HepG2 (cell line): Measurements from ENCODE around the gene CTSO. TPM values are rescaled to one million over a fixed set of nuclear protein-coding genes. Genes with fewer than 3 reads are reported as not detected.

Source experiments
- ATAC-seq: fragments of 200-7000 bp; cut with Tn5 transposase; 3 replicates; pipeline ENCODE4 v1.9.1; 2020; ENCODE audit warnings: mild to moderate bottlenecking, moderate library complexity
- BruUV-seq: library from RNA; stranded (reverse); fragments of 400-500 nt; replicated peaks from 2 replicates; lab custom pipeline; 2021; lab: Mats Ljungman, UMichigan
- CTCF ChIA-PET: fragments of 300-600 bp; formaldehyde crosslinking; extraction: SDS; loops from one replicate; lab custom pipeline; 2021; ENCODE audit warnings: low total read pairs, inconsistent platforms, low intra/inter-chr PET ratio; lab: Yijun Ruan, JAX
- POLR2A ChIA-PET: fragments of 350-600 bp; sonication (Branson Sonifier 250); formaldehyde crosslinking; loops from one replicate; lab custom pipeline; 2020; ENCODE audit warnings: antibody characterized with exemption, inconsistent platforms; lab: Yijun Ruan, JAX
- DNase-seq: peaks from one replicate; pipeline ENCODE4 v3.0.0-alpha.2; 2015; ENCODE audit warnings: low spot score
- FAIRE-seq: peaks from 3 replicates; lab custom pipeline; 2011; peaks lifted over from hg19 to GRCh38; lab: Jason Lieb, UNC
- H2AFZ ChIP-seq: one replicate; pipeline ENCODE4 v1.6.1; 2011; ENCODE audit warnings: low read length, inconsistent platforms
- H3K27ac ChIP-seq: fragments of 300-600 bp; 3 replicates; pipeline ENCODE4 v1.8.0; 2011; ENCODE audit warnings: mixed run types, mild to moderate bottlenecking, mixed read lengths, low read length, inconsistent platforms; ENCODE audit not compliant: insufficient read depth; ENCODE audit errors: extremely low read length
- H3K27me3 ChIP-seq, 2 experiments: fragments of 200-600 bp in 1 of 2; 2 replicates in 1 of 2; 3 replicates in 1 of 2; pipeline versions ENCODE4 v1.6.0 to v1.8.0; 2011; ENCODE audit warnings: low read length in 2 of 2, mild to moderate bottlenecking in 2 of 2, moderate library complexity in 2 of 2, inconsistent platforms in 1 of 2; ENCODE audit not compliant: insufficient read depth in 2 of 2, control insufficient read depth in 1 of 2
- H3K36me3 ChIP-seq, 2 experiments: fragments of 200-600 bp in 1 of 2; replicated peaks in 1 of 2; 2 replicates in 1 of 2; 3 replicates in 1 of 2; pipeline versions ENCODE4 v1.5.1 to v1.8.0; 2011; ENCODE audit warnings: low read length in 2 of 2, inconsistent platforms in 1 of 2; ENCODE audit not compliant: insufficient read depth in 2 of 2, control insufficient read depth in 1 of 2
- H3K4me1 ChIP-seq: 2 replicates; pipeline ENCODE4 v1.5.1; 2012; ENCODE audit warnings: low read length, inconsistent platforms; ENCODE audit not compliant: insufficient read depth
- H3K4me2 ChIP-seq: 2 replicates; pipeline ENCODE4 v1.6.0; 2011; ENCODE audit warnings: low read depth, low read length, inconsistent platforms
- H3K4me3 ChIP-seq, 3 experiments: fragments of 200-600 bp in 1 of 3; sonication (generic), shearing (Covaris generic) in 1 of 3; replicated peaks in 1 of 3; 2 replicates each; pipeline ENCODE4 v1.5.1; 2011 to 2016; ENCODE audit warnings: low read length in 3 of 3, inconsistent platforms in 2 of 3, low read depth in 2 of 3, mild to moderate bottlenecking in 2 of 3, control low read depth in 1 of 3, mixed read lengths in 1 of 3; ENCODE audit not compliant: insufficient read depth in 1 of 3
- H3K79me2 ChIP-seq: one replicate; pipeline ENCODE4 v1.6.1; 2011; ENCODE audit warnings: low read length, inconsistent platforms; ENCODE audit not compliant: insufficient read depth
- H3K9ac ChIP-seq: 2 replicates; pipeline ENCODE4 v1.6.0; 2011; ENCODE audit warnings: mild to moderate bottlenecking, low read depth, low read length, inconsistent platforms; ENCODE audit not compliant: insufficient read depth
- H3K9me3 ChIP-seq: 2 replicates; pipeline ENCODE4 v1.5.1; 2012; ENCODE audit warnings: mild to moderate bottlenecking, low read length
- H4K20me1 ChIP-seq: 2 replicates; pipeline ENCODE4 v1.6.0; 2011; ENCODE audit warnings: inconsistent platforms, mild to moderate bottlenecking, low read length, moderate library complexity; ENCODE audit not compliant: insufficient read depth
- FOXA1 ChIP-seq, 2 experiments: fragments of 450-650 bp in 1 of 2; sonication (generic) in 1 of 2; formaldehyde crosslinking in 1 of 2; IDR thresholded peaks; 2 replicates each; pipeline versions ENCODE4 v1.4.0 to v1.6.1; 2016 to 2020; ENCODE audit warnings: missing genetic modification reagents in 1 of 2
- GABPA ChIP-seq, 2 experiments: IDR thresholded peaks; 2 replicates each; pipeline ENCODE4 v1.6.1; 2011 to 2016; ENCODE audit warnings: low read depth in 2 of 2, low read length in 1 of 2, missing biosample characterization in 1 of 2, missing genetic modification characterization in 1 of 2
- HDAC1 ChIP-seq: sonication (generic); formaldehyde crosslinking; IDR thresholded peaks from 2 replicates; pipeline ENCODE4 v1.5.1; 2020; ENCODE audit warnings: mild to moderate bottlenecking, missing genetic modification reagents
- SSRP1 ChIP-seq: IDR thresholded peaks from 2 replicates; pipeline ENCODE4 v1.6.1; 2016; ENCODE audit warnings: control low read depth
- SUZ12 ChIP-seq: fragments of 150-350 bp; IDR thresholded peaks from 2 replicates; pipeline ENCODE4 v1.6.1; 2014; ENCODE audit warnings: low read depth, low read length
- TARDBP ChIP-seq: sonication (generic); formaldehyde crosslinking; IDR thresholded peaks from 2 replicates; pipeline ENCODE4 v1.8.0; 2022; ENCODE audit warnings: mild to moderate bottlenecking, missing genetic modification reagents
- TP53 ChIP-seq: sonication (generic); formaldehyde crosslinking; conservative IDR thresholded peaks from 2 replicates; pipeline ENCODE4 v1.4.0; 2020; ENCODE audit warnings: missing genetic modification reagents
- ZNF20 ChIP-seq: sonication (generic); formaldehyde crosslinking; IDR thresholded peaks from 2 replicates; pipeline ENCODE4 v1.4.0; 2020; ENCODE audit warnings: mild to moderate bottlenecking, moderate library complexity, missing genetic modification reagents
- ZNF274 ChIP-seq: sonication (generic); formaldehyde crosslinking; IDR thresholded peaks from 2 replicates; pipeline ENCODE4 v1.5.1; 2020; ENCODE audit warnings: mild to moderate bottlenecking, missing genetic modification reagents
- ZNF552 ChIP-seq: sonication (generic); formaldehyde crosslinking; IDR thresholded peaks from 2 replicates; pipeline ENCODE4 v1.9.0; 2022; ENCODE audit warnings: missing genetic modification reagents, mild to moderate bottlenecking, borderline replicate concordance
- ZNF878 ChIP-seq: sonication (generic); formaldehyde crosslinking; IDR thresholded peaks from 2 replicates; pipeline ENCODE4 v1.8.1; 2023; ENCODE audit warnings: mild to moderate bottlenecking, missing genetic modification reagents, moderate library complexity
- WGBS: methylation state at CpG from one replicate; pipeline ENCODE4 v1.1.6; 2017; ENCODE audit warnings: low lambda C conversion rate; 5-methylcytosine and 5-hydroxymethylcytosine counted together
- in situ Hi-C: cut with HindIII; loops from 2 replicates; pipeline ENCODE4 v1.10.0; 2017; ENCODE audit warnings: low pct_unique_long_range_greater_than_20kb; ENCODE audit not compliant: extremely low pct_ligation_motif_present
- intact Hi-C: fragments of 100-400 bp; cut with micrococcal nuclease; formaldehyde crosslinking; loops from one replicate; pipeline ENCODE4 v1.10.0; 2022; ENCODE audit not compliant: unreplicated experiment
- polyA plus RNA-seq, 8 experiments: library from polyadenylated mRNA; depleted of rRNA in 3 of 8; stranded (reverse) in 7 of 8; unstranded in 1 of 8; fragments of >200 nt; fragmentation: Illumina TruSeq in 4 of 8; extraction: Trizol in 4 of 8; gene quantifications; 2 replicates each; pipeline versions ENCODE4 v1.2.1 to v1.2.3, GENCODE V29; 2011 to 2016; ENCODE audit warnings: low read depth in 4 of 8, missing spikeins in 1 of 8, mixed read lengths in 1 of 8; ENCODE audit not compliant: insufficient read depth in 1 of 8
- total RNA-seq, 5 experiments: library from RNA; depleted of rRNA; stranded (reverse); fragments of >200 nt; fragmentation: Illumina TruSeq; extraction: Trizol; gene quantifications; 2 replicates each; pipeline ENCODE4 v1.2.3, GENCODE V29; 2016; ENCODE audit warnings: low read depth in 1 of 5
- TF ChIP-seq, protein P1 (sequence below): sonication (generic); formaldehyde crosslinking; IDR thresholded peaks from 2 replicates; pipeline ENCODE4 v1.4.0; 2020; ENCODE audit warnings: mild to moderate bottlenecking, missing genetic modification reagents
- TF ChIP-seq, protein P2 (sequence below): sonication (generic); formaldehyde crosslinking; IDR thresholded peaks from 2 replicates; pipeline ENCODE4 v1.4.0; 2020; ENCODE audit warnings: missing genetic modification reagents
- TF ChIP-seq, protein P3 (sequence below): sonication (generic); formaldehyde crosslinking; IDR thresholded peaks from 2 replicates; pipeline ENCODE4 v1.4.0; 2020; ENCODE audit warnings: missing genetic modification reagents

Gene CTSO
- total and polyA plus RNA-seq, 2 of the 13 experiments (the other 11 are each of a cell fraction or from before 2014, with no cell fraction given) = 0.07 to 0.17 TPM

DNA sequence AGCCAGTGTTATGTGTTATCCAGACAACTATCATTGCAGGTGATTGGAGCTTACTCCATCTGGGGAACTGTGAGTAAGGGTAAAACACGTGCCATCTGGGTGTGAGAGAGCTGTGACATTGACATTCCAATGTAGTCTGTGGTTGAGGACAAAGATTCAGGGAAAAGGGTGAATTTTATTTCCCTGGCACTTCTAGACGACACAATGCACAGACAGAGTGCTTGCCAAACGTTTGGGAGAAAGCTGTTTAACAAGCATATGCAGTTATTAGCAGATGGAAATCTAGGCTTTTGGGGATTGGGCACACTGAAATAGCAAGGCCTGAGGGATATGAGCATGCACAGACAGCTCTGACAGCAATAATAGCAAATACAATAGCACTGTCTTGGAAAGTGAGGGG lies 21.3 kb upstream of the CTSO start:
- ATAC-seq (no peak), DNase-seq (no peak), FAIRE-seq (no peak)
- Histone ChIP-seq H4K20me1 (no peaks in the 10 kb centered on the region), H3K4me2 (no peak overlapping the region), H3K36me3 (no peaks in the 10 kb centered on the region), H3K9me3 (no peaks in the 10 kb centered on the region), H3K79me2 (no peaks in the 10 kb centered on the region), H2AFZ (no peak overlapping the region), H3K9ac (no peak overlapping the region), H3K27ac (no peak overlapping the region), H3K27me3 (no peaks in the 10 kb centered on the region), H3K4me3 (no peak overlapping the region), H3K4me1 (no peaks in the 10 kb centered on the region)
- ChIA-PET POLR2A (no interaction called here), CTCF (no interaction called here)
- intact Hi-C loops = no loop called here
- 0% methylated on average over 3 of the region's 3 CpGs for WGBS
- in situ Hi-C loops = no loop called here
- BruUV-seq = no TSS peak
- TF ChIP-seq TP53 (CRISPR knock-in tag) (no peak), SSRP1 (CRISPR knock-in tag) (no peak), SUZ12 (no peak), HDAC1 (CRISPR knock-in tag) (no peak), ZNF552 (no peak), ZNF878 (CRISPR knock-in tag) (no peak), TARDBP (CRISPR knock-in tag) (no peak), FOXA1 (IDR thresholded peaks at IDR 0.05) (no peak), FOXA1 (CRISPR knock-in tag; IDR thresholded peaks at IDR 0.05) (no peak), ZNF20 (CRISPR knock-in tag) (no peak), GABPA (IDR thresholded peaks at IDR 0.05; ENCODE audit: low read depth, low read length) (no peak), GABPA (CRISPR knock-in tag; IDR thresholded peaks at IDR 0.05; ENCODE audit: low read depth) (no peak), ZNF274 (CRISPR knock-in tag) (no peak)
- TF ChIP-seq, protein P1, sequence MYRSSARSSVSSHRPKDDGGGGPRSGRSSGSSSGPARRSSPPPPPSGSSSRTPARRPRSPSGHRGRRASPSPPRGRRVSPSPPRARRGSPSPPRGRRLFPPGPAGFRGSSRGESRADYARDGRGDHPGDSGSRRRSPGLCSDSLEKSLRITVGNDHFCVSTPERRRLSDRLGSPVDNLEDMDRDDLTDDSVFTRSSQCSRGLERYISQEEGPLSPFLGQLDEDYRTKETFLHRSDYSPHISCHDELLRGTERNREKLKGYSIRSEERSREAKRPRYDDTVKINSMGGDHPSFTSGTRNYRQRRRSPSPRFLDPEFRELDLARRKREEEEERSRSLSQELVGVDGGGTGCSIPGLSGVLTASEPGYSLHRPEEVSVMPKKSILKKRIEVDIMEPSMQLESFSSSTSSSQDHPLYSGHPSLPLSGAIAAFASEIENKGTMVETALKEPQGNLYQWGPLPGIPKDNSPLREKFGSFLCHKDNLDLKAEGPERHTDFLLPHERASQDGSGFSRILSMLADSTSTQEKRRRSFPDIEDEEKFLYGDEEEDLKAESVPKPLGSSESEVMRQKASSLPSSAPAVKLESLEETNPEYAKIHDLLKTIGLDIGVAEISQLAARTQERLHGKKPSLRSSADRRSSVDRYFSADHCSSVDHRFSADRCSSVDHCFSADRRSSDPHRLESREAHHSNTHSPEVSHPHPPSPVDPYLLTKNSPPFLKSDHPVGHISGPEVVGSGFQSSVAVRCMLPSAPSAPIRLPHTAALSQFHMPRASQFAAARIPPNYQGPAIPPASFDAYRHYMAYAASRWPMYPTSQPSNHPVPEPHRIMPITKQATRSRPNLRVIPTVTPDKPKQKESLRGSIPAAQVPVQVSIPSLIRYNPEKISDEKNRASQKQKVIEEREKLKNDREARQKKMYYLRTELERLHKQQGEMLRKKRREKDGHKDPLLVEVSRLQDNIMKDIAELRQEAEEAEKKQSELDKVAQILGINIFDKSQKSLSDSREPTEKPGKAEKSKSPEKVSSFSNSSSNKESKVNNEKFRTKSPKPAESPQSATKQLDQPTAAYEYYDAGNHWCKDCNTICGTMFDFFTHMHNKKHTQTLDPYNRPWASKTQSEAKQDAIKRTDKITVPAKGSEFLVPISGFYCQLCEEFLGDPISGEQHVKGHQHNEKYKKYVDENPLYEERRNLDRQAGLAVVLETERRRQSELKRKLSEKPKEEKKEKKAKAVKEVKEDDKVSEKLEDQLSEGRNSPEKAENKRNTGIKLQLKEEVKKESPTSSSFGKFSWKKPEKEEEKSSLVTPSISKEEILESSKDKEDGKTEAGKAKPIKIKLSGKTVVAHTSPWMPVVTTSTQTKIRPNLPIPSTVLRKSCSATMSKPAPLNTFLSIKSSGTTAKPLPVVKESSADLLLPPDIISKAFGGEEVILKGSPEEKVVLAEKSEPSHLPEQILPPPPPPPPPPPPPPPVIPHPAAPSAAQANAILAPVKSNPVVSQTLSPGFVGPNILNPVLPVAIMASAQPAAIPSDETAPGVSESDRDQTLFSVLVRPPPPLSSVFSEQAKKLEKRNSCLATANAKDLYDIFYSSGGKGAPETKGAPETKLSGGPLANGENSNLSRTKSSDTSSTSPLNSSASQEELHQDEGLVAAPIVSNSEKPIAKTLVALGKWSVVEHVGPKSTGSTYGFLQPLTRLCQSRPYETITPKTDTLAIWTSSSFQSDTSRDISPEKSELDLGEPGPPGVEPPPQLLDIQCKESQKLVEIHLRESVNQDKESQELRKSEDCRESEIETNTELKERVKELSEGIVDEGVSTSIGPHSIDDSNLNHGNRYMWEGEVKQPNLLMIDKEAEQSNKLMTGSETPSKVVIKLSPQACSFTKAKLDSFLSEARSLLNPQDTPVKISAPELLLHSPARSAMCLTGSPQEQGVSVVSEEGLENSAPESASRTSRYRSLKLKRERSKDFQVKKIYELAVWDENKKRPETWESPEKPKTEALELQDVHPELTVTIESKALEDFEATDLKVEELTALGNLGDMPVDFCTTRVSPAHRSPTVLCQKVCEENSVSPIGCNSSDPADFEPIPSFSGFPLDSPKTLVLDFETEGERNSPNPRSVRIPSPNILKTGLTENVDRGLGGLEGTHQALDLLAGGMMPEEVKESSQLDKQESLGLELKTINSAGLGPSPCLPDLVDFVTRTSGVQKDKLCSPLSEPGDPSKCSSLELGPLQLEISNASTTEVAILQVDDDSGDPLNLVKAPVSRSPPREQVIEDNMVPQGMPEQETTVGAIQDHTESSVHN (CRISPR knock-in tag) = no peak
- TF ChIP-seq, protein P2, sequence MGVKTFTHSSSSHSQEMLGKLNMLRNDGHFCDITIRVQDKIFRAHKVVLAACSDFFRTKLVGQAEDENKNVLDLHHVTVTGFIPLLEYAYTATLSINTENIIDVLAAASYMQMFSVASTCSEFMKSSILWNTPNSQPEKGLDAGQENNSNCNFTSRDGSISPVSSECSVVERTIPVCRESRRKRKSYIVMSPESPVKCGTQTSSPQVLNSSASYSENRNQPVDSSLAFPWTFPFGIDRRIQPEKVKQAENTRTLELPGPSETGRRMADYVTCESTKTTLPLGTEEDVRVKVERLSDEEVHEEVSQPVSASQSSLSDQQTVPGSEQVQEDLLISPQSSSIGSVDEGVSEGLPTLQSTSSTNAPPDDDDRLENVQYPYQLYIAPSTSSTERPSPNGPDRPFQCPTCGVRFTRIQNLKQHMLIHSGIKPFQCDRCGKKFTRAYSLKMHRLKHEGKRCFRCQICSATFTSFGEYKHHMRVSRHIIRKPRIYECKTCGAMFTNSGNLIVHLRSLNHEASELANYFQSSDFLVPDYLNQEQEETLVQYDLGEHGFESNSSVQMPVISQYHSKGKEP (CRISPR knock-in tag) = no peak
- TF ChIP-seq, protein P3, sequence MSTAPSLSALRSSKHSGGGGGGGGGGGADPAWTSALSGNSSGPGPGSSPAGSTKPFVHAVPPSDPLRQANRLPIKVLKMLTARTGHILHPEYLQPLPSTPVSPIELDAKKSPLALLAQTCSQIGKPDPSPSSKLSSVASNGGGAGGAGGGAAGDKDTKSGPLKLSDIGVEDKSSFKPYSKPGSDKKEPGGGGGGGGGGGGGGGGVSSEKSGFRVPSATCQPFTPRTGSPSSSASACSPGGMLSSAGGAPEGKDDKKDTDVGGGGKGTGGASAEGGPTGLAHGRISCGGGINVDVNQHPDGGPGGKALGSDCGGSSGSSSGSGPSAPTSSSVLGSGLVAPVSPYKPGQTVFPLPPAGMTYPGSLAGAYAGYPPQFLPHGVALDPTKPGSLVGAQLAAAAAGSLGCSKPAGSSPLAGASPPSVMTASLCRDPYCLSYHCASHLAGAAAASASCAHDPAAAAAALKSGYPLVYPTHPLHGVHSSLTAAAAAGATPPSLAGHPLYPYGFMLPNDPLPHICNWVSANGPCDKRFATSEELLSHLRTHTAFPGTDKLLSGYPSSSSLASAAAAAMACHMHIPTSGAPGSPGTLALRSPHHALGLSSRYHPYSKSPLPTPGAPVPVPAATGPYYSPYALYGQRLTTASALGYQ (CRISPR knock-in tag) = no peak
